IMR-90 (cell line): Measurements from ENCODE around the gene DOK3. TPM values are rescaled to one million over a fixed set of nuclear protein-coding genes. Genes with fewer than 3 reads are reported as not detected.
A peak's percentile ranks its signal among the peaks of the same experiment; 100 is the strongest.

Source experiments
- ATAC-seq: fragments of 200-7000 bp; cut with Tn5 transposase; 2 replicates; pipeline ENCODE4 v1.9.1; 2020; ENCODE audit warnings: low read depth, mild to moderate bottlenecking, moderate library complexity
- BruUV-seq: library from RNA; stranded (reverse); fragments of 400-500 nt; replicated peaks from 2 replicates; lab custom pipeline; 2021; lab: Mats Ljungman, UMichigan
- CTCF ChIA-PET: fragments of 300-600 bp; formaldehyde crosslinking; extraction: SDS; loops from one replicate; lab custom pipeline; 2021; ENCODE audit warnings: antibody characterized with exemption; lab: Yijun Ruan, JAX
- POLR2A ChIA-PET: fragments of 300-600 bp; sonication (Branson Sonifier 250); formaldehyde crosslinking; loops from one replicate; lab custom pipeline; 2022; ENCODE audit warnings: antibody characterized with exemption; ENCODE audit not compliant: unreplicated experiment; lab: Charles Lee
- DNase-seq: peaks from one replicate; pipeline ENCODE4 v3.0.0; 2013
- H2AFZ ChIP-seq: replicated peaks from 2 replicates; pipeline ENCODE3; 2013; ENCODE audit warnings: low read length, mild to moderate bottlenecking; ENCODE audit not compliant: poor library complexity
- H2AK5ac ChIP-seq: 2 replicates; pipeline ENCODE4 v1.6.1; 2013; ENCODE audit warnings: low read depth, low read length, inconsistent platforms
- H2AK9ac ChIP-seq: replicated peaks from 2 replicates; pipeline ENCODE3; 2013; ENCODE audit warnings: mild to moderate bottlenecking, low read depth, low read length, moderate library complexity; ENCODE audit not compliant: poor library complexity
- H2BK120ac ChIP-seq: 2 replicates; pipeline ENCODE4 v1.6.1; 2013; ENCODE audit warnings: low read depth, low read length, inconsistent platforms
- H2BK15ac ChIP-seq: 3 replicates; pipeline ENCODE4 v1.6.1; 2013; ENCODE audit warnings: low read depth, low read length, inconsistent platforms
- H2BK20ac ChIP-seq: 2 replicates; pipeline ENCODE4 v1.6.1; 2013; ENCODE audit warnings: low read depth, mild to moderate bottlenecking, inconsistent platforms, low read length, moderate library complexity
- H2BK5ac ChIP-seq: 2 replicates; pipeline ENCODE4 v1.6.1; 2013; ENCODE audit warnings: mild to moderate bottlenecking, low read depth, low read length, inconsistent platforms; ENCODE audit not compliant: poor library complexity, severe bottlenecking
- H3K14ac ChIP-seq: replicated peaks from 2 replicates; pipeline ENCODE4 v1.6.1; 2013; ENCODE audit warnings: low read depth, low read length, inconsistent platforms
- H3K18ac ChIP-seq: 2 replicates; pipeline ENCODE4 v1.6.1; 2013; ENCODE audit warnings: low read depth, low read length, control low read depth
- H3K23ac ChIP-seq: 2 replicates; pipeline ENCODE4 v1.6.1; 2013; ENCODE audit warnings: low read depth, low read length, inconsistent platforms
- H3K27ac ChIP-seq: 2 replicates; pipeline ENCODE4 v1.5.1; 2013; ENCODE audit warnings: mild to moderate bottlenecking, control low read depth, low read length; ENCODE audit not compliant: insufficient read depth
- H3K27me3 ChIP-seq: 2 replicates; pipeline ENCODE4 v1.6.1; 2013; ENCODE audit warnings: low read length; ENCODE audit not compliant: control insufficient read depth, insufficient read depth
- H3K36me3 ChIP-seq: 2 replicates; pipeline ENCODE4 v1.6.1; 2013; ENCODE audit warnings: low read length, mixed read lengths; ENCODE audit not compliant: control insufficient read depth, insufficient read depth
- H3K4ac ChIP-seq: 2 replicates; pipeline ENCODE4 v1.6.1; 2013; ENCODE audit warnings: low read depth, low read length, inconsistent platforms
- H3K4me1 ChIP-seq: 2 replicates; pipeline ENCODE4 v1.6.1; 2013; ENCODE audit warnings: low read length, mixed read lengths; ENCODE audit not compliant: control insufficient read depth, insufficient read depth
- H3K4me2 ChIP-seq: 2 replicates; pipeline ENCODE4 v1.6.1; 2013; ENCODE audit warnings: low read depth, mild to moderate bottlenecking, control low read depth, low read length, moderate library complexity
- H3K4me3 ChIP-seq: 2 replicates; pipeline ENCODE4 v1.5.1; 2013; ENCODE audit warnings: low read depth, mild to moderate bottlenecking, control low read depth, low read length, moderate library complexity; ENCODE audit not compliant: insufficient read depth
- H3K56ac ChIP-seq: 2 replicates; pipeline ENCODE4 v1.6.1; 2013; ENCODE audit warnings: low read length, inconsistent platforms; ENCODE audit not compliant: insufficient read depth; ENCODE audit errors: extremely low read depth
- H3K79me1 ChIP-seq, 2 experiments: 2 replicates each; pipeline ENCODE4 v1.6.1; 2013; ENCODE audit warnings: low read length in 2 of 2, inconsistent platforms in 1 of 2, low read depth in 1 of 2
- H3K9ac ChIP-seq: 2 replicates; pipeline ENCODE4 v1.6.1; 2013; ENCODE audit warnings: low read depth, low read length, control low read depth
- H3K9me1 ChIP-seq: 2 replicates; pipeline ENCODE4 v1.6.1; 2013; ENCODE audit warnings: low read length, inconsistent platforms; ENCODE audit not compliant: insufficient read depth
- H3K9me3 ChIP-seq: 2 replicates; pipeline ENCODE4 v1.6.1; 2013; ENCODE audit warnings: low read length; ENCODE audit not compliant: control insufficient read depth, insufficient read depth
- H4K20me1 ChIP-seq: 2 replicates; pipeline ENCODE4 v1.6.1; 2013; ENCODE audit warnings: low read length, inconsistent platforms; ENCODE audit not compliant: insufficient read depth
- H4K5ac ChIP-seq: 2 replicates; pipeline ENCODE4 v1.6.1; 2013; ENCODE audit warnings: mild to moderate bottlenecking, low read depth, low read length, control low read depth
- H4K8ac ChIP-seq, 2 experiments: 2 replicates each; pipeline ENCODE4 v1.6.1; 2013; ENCODE audit warnings: low read depth in 2 of 2, low read length in 2 of 2, control low read depth in 1 of 2, inconsistent platforms in 1 of 2
- H4K91ac ChIP-seq: 2 replicates; pipeline ENCODE4 v1.6.1; 2013; ENCODE audit warnings: low read depth, low read length, inconsistent platforms; ENCODE audit not compliant: insufficient read depth
- CEBPB ChIP-seq: IDR thresholded peaks from 2 replicates; pipeline ENCODE4 v1.6.1; 2012; ENCODE audit warnings: low read depth, low read length, improper control_type of control experiment
- MAFK ChIP-seq: IDR thresholded peaks from 2 replicates; pipeline ENCODE4 v1.6.1; 2012; ENCODE audit warnings: low read depth, low read length, improper control_type of control experiment
- MXI1 ChIP-seq: IDR thresholded peaks from 2 replicates; pipeline ENCODE4 v1.6.1; 2012; ENCODE audit warnings: low read depth, mild to moderate bottlenecking, low read length, moderate library complexity, borderline replicate concordance
- POLR2A ChIP-seq: IDR thresholded peaks from 2 replicates; pipeline ENCODE4 v1.6.1; 2012; ENCODE audit warnings: mild to moderate bottlenecking, low read depth, low read length
- RAD21 ChIP-seq: IDR thresholded peaks from 2 replicates; pipeline ENCODE4 v1.6.1; 2012; ENCODE audit warnings: low read length, improper control_type of control experiment
- RFX5 ChIP-seq: IDR thresholded peaks from 2 replicates; pipeline ENCODE4 v1.8.0; 2012; ENCODE audit warnings: low read depth, mild to moderate bottlenecking, low read length, moderate library complexity
- WGBS, 2 experiments: methylation state at CpG; one replicate each; pipeline versions ENCODE4 v1.1.5 to v1.1.7; 2013; ENCODE audit warnings: missing lambda C conversion rate in 2 of 2; ENCODE audit not compliant: insufficient read length in 1 of 2; ENCODE audit errors: extremely low coverage in 2 of 2; 5-methylcytosine and 5-hydroxymethylcytosine counted together
- dilution Hi-C: fragments of 300-500 bp; cut with HindIII; formaldehyde crosslinking; loops from one replicate; pipeline ENCODE4 v1.14.3; 2018; ENCODE audit warnings: low sequenced_read_pairs; ENCODE audit not compliant: unreplicated experiment
- in situ Hi-C: fragments of 300-500 bp; cut with MboI; formaldehyde crosslinking; loops from 3 replicates; pipeline ENCODE4 v1.14.3; 2019; ENCODE audit warnings: low sequenced_read_pairs, inconsistent platforms, mixed read lengths
- intact Hi-C: fragments of 100-400 bp; cut with micrococcal nuclease; formaldehyde crosslinking; loops from 2 replicates; pipeline ENCODE4 v1.10.0; 2022
- polyA plus RNA-seq, 3 experiments: library from polyadenylated mRNA; depleted of rRNA; stranded (reverse); fragments of >200 nt; gene quantifications; 2 replicates each; pipeline ENCODE4 v1.2.3, GENCODE V29; 2012; ENCODE audit warnings: low replicate concordance in 1 of 3
- total RNA-seq: library from RNA; depleted of rRNA; stranded (reverse); fragments of >200 nt; gene quantifications from 2 replicates; pipeline ENCODE4 v1.2.3, GENCODE V29; 2012; rRNA removed

The DOK3 gene
- total and polyA plus RNA-seq, 2 of the 4 experiments (the other 2 are of a cell fraction), result 0.54 to 3.9 TPM

- ChIA-PET POLR2A (interaction anchor here (1.2 kb wide), 1 partner anchor 44 kb away, joined by 3 read pairs; no protein-coding TSS in a partner anchor), CTCF (interaction anchor here (0.7 to 5.2 kb wide), 4 partner anchors 49 to 101 kb away, joined by 3 to 44 read pairs (median 3); partner anchors contain the start of gene LMAN2)
- Histone ChIP-seq H3K9me3 (no peaks in the 10 kb centered on the region), H3K4me2 (no peak overlapping the region), H2BK5ac (no peak overlapping the region), H2AK5ac (no peak overlapping the region), H3K56ac (no peak overlapping the region), H2BK120ac (no peak overlapping the region), H3K9ac (no peak overlapping the region), H2BK15ac (no peak overlapping the region), H4K5ac (no peak overlapping the region), H3K23ac (no peak overlapping the region), H4K8ac (no peak overlapping the region), H2AFZ (no peak overlapping the region), H3K4ac (no peak overlapping the region), H4K20me1 (peaks cover 39% of the 10 kb centered on the region), H3K36me3 (peaks cover 14% of the 10 kb centered on the region), H2AK9ac (peak overlapping the region; percentile 32), H3K79me1 (0 out of 4 replicates have a peak, but pooled peaks cover 0 to 7% of the 10 kb centered on the region in 2 experiments), H2BK20ac (no peak overlapping the region), H3K14ac (no peak overlapping the region), H3K27me3 (no peaks in the 10 kb centered on the region), H3K4me3 (no peak overlapping the region), H3K9me1 (no peaks in the 10 kb centered on the region), H3K27ac (no peak overlapping the region), H4K91ac (no peak overlapping the region), H3K4me1 (peaks cover 10% of the 10 kb centered on the region), H3K18ac (no peak overlapping the region)
- TF ChIP-seq MXI1 (no peak), POLR2A (0 out of 2 replicates have a peak, but pooled peaks have one; percentile 15), RAD21 (no peak), MAFK (no peak), CEBPB (no peak), RFX5 (no peak)
- dilution Hi-C loops (no loop called here), in situ Hi-C loops (no loop called here), intact Hi-C loops (no loop called here)
- ATAC-seq (no peak), DNase-seq (no peak)
- WGBS, 2 experiments, result 89% methylated on average over 5 of the region's 17 CpGs; no CpG with 5 or more reads in 1 of the 2 experiments
- BruUV-seq, result no TSS peak
These were observed 56.7 kb downstream of the DOK3 start for GRCh38 chr5:177452688-177453638.

Other genes with a start within 250 kb of the DOK3 start
- 15.6 and 18.5 TPM in 2 replicates for gene RAB24, start 206.1 kb downstream of the DOK3 start, total RNA-seq
- 60.8 and 71.1 TPM in 2 replicates for gene RAB24, start 206.1 kb downstream of the DOK3 start, polyA plus RNA-seq (2012; rRNA removed)
- 115 and 116 TPM in 2 replicates for gene PRELID1, start 206.0 kb downstream of the DOK3 start, total RNA-seq
- 239 and 277 TPM in 2 replicates for gene PRELID1, start 206.0 kb downstream of the DOK3 start, polyA plus RNA-seq (2012; rRNA removed)
- gene MXD3, start 197.9 kb downstream of the DOK3 start, total RNA-seq, result 5.6 and 7.3 TPM in 2 replicates
- 12.9 and 14.5 TPM in 2 replicates for gene MXD3, start 197.9 kb downstream of the DOK3 start, polyA plus RNA-seq (2012; rRNA removed)
- 164 and 303 TPM in 2 replicates for gene LMAN2, start 158.2 kb downstream of the DOK3 start, total RNA-seq
- 251 and 253 TPM in 2 replicates for gene LMAN2, start 158.2 kb downstream of the DOK3 start, polyA plus RNA-seq (2012; rRNA removed)
- gene RGS14, start 151.9 kb downstream of the DOK3 start, total RNA-seq, result 1.1 TPM in 2 replicates
- 6.5 and 7.6 TPM in 2 replicates for gene RGS14, start 151.9 kb downstream of the DOK3 start, polyA plus RNA-seq (2012; rRNA removed)
- not detected in 2 replicates for gene SLC34A1, start 125.4 kb downstream of the DOK3 start, total RNA-seq
- not detected in 2 replicates for gene SLC34A1, start 125.4 kb downstream of the DOK3 start, polyA plus RNA-seq (2012; rRNA removed)
- not detected in 2 replicates for gene PFN3, start 109.2 kb downstream of the DOK3 start, total RNA-seq
- not detected in 2 replicates for gene PFN3, start 109.2 kb downstream of the DOK3 start, polyA plus RNA-seq (2012; rRNA removed)
- 0.36 and 0.56 TPM in 2 replicates for gene F12, start 100.3 kb downstream of the DOK3 start, total RNA-seq
- gene F12, start 100.3 kb downstream of the DOK3 start, polyA plus RNA-seq (2012; rRNA removed), result 1.2 and 1.4 TPM in 2 replicates
- gene GRK6, start 83.2 kb downstream of the DOK3 start, total RNA-seq, result 30.1 and 35.0 TPM in 2 replicates
- 25.3 and 30.1 TPM in 2 replicates for gene GRK6, start 83.2 kb downstream of the DOK3 start, polyA plus RNA-seq (2012; rRNA removed)
- gene PRR7, start 63.0 kb downstream of the DOK3 start, total RNA-seq, result 1.1 TPM in 2 replicates
- gene PRR7, start 63.0 kb downstream of the DOK3 start, polyA plus RNA-seq (2012; rRNA removed), result 10.1 and 13.6 TPM in 2 replicates
- gene DBN1, start 36.2 kb downstream of the DOK3 start, total RNA-seq, result 122 and 212 TPM in 2 replicates
- 187 and 235 TPM in 2 replicates for gene DBN1, start 36.2 kb downstream of the DOK3 start, polyA plus RNA-seq (2012; rRNA removed)
- gene PDLIM7, start 12.2 kb downstream of the DOK3 start, total RNA-seq, result 70.4 and 72.5 TPM in 2 replicates
- gene PDLIM7, start 12.2 kb downstream of the DOK3 start, polyA plus RNA-seq (2012; rRNA removed), result 534 and 574 TPM in 2 replicates
- gene DDX41, start 7.1 kb upstream of the DOK3 start, total RNA-seq, result 130 and 141 TPM in 2 replicates
- 160 and 170 TPM in 2 replicates for gene DDX41, start 7.1 kb upstream of the DOK3 start, polyA plus RNA-seq (2012; rRNA removed)
- 8.1 and 9.5 TPM in 2 replicates for gene FAM193B, start 44.7 kb upstream of the DOK3 start, total RNA-seq
- gene FAM193B, start 44.7 kb upstream of the DOK3 start, polyA plus RNA-seq (2012; rRNA removed), result 51.4 and 52.2 TPM in 2 replicates
- gene TMED9, start 82.4 kb upstream of the DOK3 start, total RNA-seq, result 123 and 142 TPM in 2 replicates
- 269 and 357 TPM in 2 replicates for gene TMED9, start 82.4 kb upstream of the DOK3 start, polyA plus RNA-seq (2012; rRNA removed)
- 28.6 and 29.2 TPM in 2 replicates for gene B4GALT7, start 90.3 kb upstream of the DOK3 start, total RNA-seq
- gene B4GALT7, start 90.3 kb upstream of the DOK3 start, polyA plus RNA-seq (2012; rRNA removed), result 79.6 and 80.5 TPM in 2 replicates